Cardiac fibroblast (primary cell): ENCODE measurements around the gene LCLAT1.

Experiments used
- DNase-seq, 2 donors: peaks; one replicate each; pipeline versions ENCODE4 v3.0.0 to v3.0.0-alpha.2; 2010; ENCODE audit warnings: low read depth in 2 of 2
- H3K4me3 ChIP-seq, 2 donors: replicated peaks in 1 of 2; 1 replicate in 1 of 2; 2 replicates in 1 of 2; pipeline ENCODE4 v1.5.1; 2011; ENCODE audit warnings: low read depth in 2 of 2, low read length in 2 of 2, mild to moderate bottlenecking in 2 of 2, moderate library complexity in 1 of 2
- CTCF ChIP-seq: IDR thresholded peaks from one replicate; pipeline ENCODE4 v1.5.1; 2011; ENCODE audit warnings: low read depth, mild to moderate bottlenecking, low read length, inconsistent platforms

The LCLAT1 gene

GRCh38 chr2:30643674-30644073, 196.6 kb downstream of the LCLAT1 start:
- DNase-seq, result no peak
- no peak for TF ChIP-seq CTCF
- H3K4me3 ChIP-seq, result no peak overlapping the region

- DNase-seq, result no peak
- TF ChIP-seq CTCF, result no peak
- no peak overlapping the region for H3K4me3 ChIP-seq
These were observed 198.2 kb downstream of the LCLAT1 start for GRCh38 chr2:30645081-30645744.

DNA sequence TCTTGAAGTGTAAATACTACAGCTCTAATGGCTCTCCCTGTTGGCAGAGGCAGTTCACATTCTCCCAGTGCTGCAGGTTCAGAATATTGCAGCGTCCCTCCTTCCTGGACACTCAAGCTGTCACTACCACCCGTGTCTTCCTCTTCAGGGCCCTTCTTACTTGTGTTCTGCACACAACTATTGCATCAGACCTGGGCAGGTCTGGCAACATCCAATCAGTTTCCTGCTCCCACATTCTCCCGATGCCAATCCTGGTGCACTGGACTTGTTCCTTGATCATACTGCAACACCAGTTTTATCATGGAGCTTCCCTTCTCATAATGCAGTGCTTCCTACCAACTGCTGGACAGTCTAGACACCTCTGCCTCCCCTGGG, 198.7 kb downstream of the LCLAT1 start:
- no peak for TF ChIP-seq CTCF
- DNase-seq, result no peak
- no peak overlapping the region for H3K4me3 ChIP-seq

DNA sequence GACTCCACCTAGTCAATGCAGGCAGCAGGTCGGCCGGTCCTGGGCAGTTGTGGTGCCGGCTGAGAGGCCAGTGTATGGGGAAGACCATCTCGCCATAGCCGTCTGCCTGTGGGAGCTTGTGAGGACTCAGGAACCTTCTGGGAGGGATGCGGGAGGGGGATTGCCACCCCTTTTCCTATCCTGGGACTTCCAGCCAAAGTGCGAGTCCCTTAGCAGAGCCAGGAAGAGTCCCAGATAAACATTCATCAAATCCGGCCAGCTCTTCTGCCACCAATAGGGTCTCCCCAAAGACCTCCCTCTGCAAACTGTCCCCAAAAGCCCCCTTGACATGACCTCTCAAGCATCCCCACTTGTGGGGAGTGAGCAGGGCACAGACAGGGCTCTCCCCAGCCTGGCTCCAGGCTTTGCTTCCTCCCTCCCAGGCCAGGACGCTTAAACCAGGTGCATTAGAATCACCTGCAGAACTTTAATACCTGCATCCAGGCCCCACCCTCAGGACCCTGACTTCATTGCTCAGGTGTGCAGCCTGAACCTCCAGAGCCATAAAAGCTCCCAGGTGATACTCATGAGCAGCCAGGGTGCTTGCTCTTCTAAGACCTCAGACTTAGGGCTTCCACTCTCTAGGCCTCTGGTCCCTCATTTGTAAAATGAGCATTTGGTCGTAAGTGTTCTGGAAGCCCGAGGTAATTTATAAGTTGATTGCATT, 200.9 kb downstream of the LCLAT1 start:
- no peak for TF ChIP-seq CTCF
- no peak for DNase-seq
- no peak overlapping the region for H3K4me3 ChIP-seq

DNA sequence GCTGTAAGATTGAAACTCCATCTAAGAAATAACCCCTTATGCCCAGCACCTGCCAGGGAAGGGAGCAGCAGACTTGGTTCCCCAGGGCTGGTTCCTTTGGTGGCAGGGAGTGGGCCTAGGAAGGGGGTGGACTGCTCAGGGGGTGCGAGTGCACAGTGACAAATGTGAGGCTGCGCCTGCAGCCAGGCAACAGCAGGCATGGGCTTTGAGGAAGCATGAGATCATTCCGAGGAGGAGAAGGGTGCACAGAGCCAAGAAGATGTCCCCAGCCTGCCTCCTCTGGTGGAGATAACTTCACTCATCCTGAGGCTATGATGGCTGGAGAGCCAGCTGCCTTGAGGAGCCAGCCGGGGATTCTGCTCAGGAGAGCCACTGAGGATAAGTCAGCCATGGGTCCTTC, 202.2 kb downstream of the LCLAT1 start:
- no peak for DNase-seq
- no peak overlapping the region for H3K4me3 ChIP-seq
- no peak for TF ChIP-seq CTCF

DNA sequence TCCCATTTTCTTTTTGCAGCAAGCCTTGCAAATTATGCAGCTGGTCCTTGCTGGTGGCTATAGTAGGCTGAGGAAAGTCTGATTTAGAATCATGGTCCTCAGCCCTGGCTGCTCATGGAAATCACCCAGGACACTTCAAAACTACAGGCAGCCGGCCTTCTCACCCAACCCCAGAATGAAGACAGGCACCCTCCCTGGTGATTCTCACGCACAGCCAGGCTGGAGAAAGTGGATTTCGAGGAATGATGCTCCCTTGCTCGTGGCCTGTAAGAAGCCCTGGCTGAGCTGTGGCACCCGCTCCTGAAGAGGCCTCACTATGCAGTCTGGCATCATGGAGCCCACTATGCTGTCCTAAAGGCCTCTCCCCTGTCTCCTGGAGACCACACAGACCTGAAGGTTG, 202.8 kb downstream of the LCLAT1 start:
- no peak for DNase-seq
- TF ChIP-seq CTCF, result no peak
- no peak overlapping the region for H3K4me3 ChIP-seq
